ENCODE results near the gene AZU1.

GRCh38 chr19:805166-805551 is 22.5 kb upstream of the AZU1 start:
- TF ChIP-seq CTCF (IDR thresholded peaks at IDR 0.05) (no peak), POLR2A (IDR thresholded peaks at IDR 0.05) (no peak)

All from thyroid gland (tissue), 4 donors.